ENCODE data around the gene PGAP6. TPM values are rescaled to one million over a fixed set of nuclear protein-coding genes. Genes with fewer than 3 reads are reported as not detected.
A peak's percentile ranks its signal among the peaks of the same experiment; 100 is the strongest.

The PGAP6 gene
- total and polyA plus RNA-seq, 2 of the 13 experiments (the other 11 are each of a cell fraction or from before 2014, with no cell fraction given), result 52.7 to 136 TPM

DNA sequence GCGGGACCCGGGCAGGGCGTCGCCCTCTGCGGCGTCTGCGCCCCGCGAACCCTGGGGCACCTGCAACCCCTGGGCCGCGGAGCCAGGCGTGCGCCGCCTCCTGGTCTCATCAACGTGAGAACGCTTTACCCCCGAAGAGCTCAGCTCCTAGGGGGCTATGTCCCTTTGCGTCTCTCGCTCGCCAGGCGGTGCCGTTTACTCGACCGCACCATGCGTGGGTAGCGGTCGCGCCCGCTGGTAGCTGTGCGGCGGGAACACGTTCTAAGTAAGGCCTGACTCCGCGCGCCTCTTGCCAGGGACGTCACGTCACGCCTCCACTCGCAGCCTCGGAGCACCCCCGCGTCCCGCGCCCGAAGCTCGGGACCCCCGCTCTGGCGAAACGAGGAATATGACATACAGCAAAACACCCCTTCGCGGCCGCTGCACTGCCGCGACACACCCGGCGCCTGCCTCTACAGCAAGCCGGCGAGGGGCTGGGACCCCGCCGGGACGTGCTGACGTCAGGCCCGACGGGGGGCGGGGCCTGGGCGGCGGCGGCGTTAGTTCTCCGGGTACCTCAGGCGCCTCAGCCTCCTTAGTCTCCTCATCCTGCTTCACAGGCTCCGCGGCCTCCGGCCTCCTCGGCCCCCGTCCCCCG lies 43.4 kb upstream of the PGAP6 start, which contains the start of gene RAB11FIP3 (continued):
- TF ChIP-seq ZNF34 (CRISPR knock-in tag; IDR thresholded peaks at IDR 0.05; ENCODE audit: borderline replicate concordance), result 0 out of 2 replicates have a peak, but pooled peaks have one; percentile 47
- TF ChIP-seq SRF (IDR thresholded peaks at IDR 0.05; ENCODE audit: low read depth, low read length), result no peak
- no peak for TF ChIP-seq ZHX1 (CRISPR knock-in tag; IDR thresholded peaks at IDR 0.05; ENCODE audit: low read depth)
- peak; percentile 93 for TF ChIP-seq KDM5B (CRISPR knock-in tag; IDR thresholded peaks at IDR 0.05; ENCODE audit: borderline replicate concordance)
- TF ChIP-seq NR0B2 (CRISPR knock-in tag; IDR thresholded peaks at IDR 0.05), result peak; percentile 86
- TF ChIP-seq, protein P1, sequence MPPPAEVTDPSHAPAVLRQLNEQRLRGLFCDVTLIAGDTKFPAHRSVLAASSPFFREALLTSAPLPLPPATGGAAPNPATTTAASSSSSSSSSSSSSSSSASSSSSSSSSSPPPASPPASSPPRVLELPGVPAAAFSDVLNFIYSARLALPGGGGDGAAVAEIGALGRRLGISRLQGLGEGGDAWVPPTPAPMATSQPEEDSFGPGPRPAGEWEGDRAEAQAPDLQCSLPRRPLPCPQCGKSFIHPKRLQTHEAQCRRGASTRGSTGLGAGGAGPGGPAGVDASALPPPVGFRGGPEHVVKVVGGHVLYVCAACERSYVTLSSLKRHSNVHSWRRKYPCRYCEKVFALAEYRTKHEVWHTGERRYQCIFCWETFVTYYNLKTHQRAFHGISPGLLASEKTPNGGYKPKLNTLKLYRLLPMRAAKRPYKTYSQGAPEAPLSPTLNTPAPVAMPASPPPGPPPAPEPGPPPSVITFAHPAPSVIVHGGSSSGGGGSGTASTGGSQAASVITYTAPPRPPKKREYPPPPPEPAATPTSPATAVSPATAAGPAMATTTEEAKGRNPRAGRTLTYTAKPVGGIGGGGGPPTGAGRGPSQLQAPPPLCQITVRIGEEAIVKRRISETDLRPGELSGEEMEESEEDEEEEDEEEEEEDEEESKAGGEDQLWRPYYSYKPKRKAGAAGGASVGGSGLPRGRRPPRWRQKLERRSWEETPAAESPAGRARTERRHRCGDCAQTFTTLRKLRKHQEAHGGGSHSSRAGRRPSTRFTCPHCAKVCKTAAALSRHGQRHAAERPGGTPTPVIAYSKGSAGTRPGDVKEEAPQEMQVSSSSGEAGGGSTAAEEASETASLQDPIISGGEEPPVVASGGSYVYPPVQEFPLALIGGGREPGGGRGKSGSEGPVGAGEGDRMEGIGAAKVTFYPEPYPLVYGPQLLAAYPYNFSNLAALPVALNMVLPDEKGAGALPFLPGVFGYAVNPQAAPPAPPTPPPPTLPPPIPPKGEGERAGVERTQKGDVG (CRISPR knock-in tag; IDR thresholded peaks at IDR 0.05; ENCODE audit: borderline replicate concordance), result 0 out of 2 replicates have a peak, but pooled peaks have one; percentile 62
- TF ChIP-seq MED13 (CRISPR knock-in tag; IDR thresholded peaks at IDR 0.05), result 0 out of 2 replicates have a peak, but pooled peaks have one; percentile 48
- no peak for TF ChIP-seq CCDC6 (CRISPR knock-in tag; IDR thresholded peaks at IDR 0.05)
- TF ChIP-seq TFDP1 (CRISPR knock-in tag; IDR thresholded peaks at IDR 0.05; ENCODE audit: borderline replicate concordance), result peak; percentile 60; the same call in 1 of the 2 replicates
- no peak for TF ChIP-seq TBP (CRISPR knock-in tag; IDR thresholded peaks at IDR 0.05)
- peak; percentile 57; the same call in 1 of the 2 replicates for TF ChIP-seq ZNF556 (CRISPR knock-in tag; IDR thresholded peaks at IDR 0.05; ENCODE audit: borderline replicate concordance)
- TF ChIP-seq ZNF773 (CRISPR knock-in tag; IDR thresholded peaks at IDR 0.05; ENCODE audit: borderline replicate concordance), result 0 out of 2 replicates have a peak, but pooled peaks have one; percentile 46
- peak; percentile 89 for TF ChIP-seq CREB1 (IDR thresholded peaks at IDR 0.05)
- peak; percentile 72; the same call in 1 of the 2 replicates for TF ChIP-seq CREB1 (CRISPR knock-in tag; IDR thresholded peaks at IDR 0.05)
- TF ChIP-seq SOX5 (CRISPR knock-in tag; IDR thresholded peaks at IDR 0.05; ENCODE audit: borderline replicate concordance), result 0 out of 2 replicates have a peak, but pooled peaks have one; percentile 7
- TF ChIP-seq CBFB (CRISPR knock-in tag; IDR thresholded peaks at IDR 0.05), result 0 out of 2 replicates have a peak, but pooled peaks have one; percentile 51
- TF ChIP-seq ZNF746 (CRISPR knock-in tag; IDR thresholded peaks at IDR 0.05), result no peak
- TF ChIP-seq, protein P2, sequence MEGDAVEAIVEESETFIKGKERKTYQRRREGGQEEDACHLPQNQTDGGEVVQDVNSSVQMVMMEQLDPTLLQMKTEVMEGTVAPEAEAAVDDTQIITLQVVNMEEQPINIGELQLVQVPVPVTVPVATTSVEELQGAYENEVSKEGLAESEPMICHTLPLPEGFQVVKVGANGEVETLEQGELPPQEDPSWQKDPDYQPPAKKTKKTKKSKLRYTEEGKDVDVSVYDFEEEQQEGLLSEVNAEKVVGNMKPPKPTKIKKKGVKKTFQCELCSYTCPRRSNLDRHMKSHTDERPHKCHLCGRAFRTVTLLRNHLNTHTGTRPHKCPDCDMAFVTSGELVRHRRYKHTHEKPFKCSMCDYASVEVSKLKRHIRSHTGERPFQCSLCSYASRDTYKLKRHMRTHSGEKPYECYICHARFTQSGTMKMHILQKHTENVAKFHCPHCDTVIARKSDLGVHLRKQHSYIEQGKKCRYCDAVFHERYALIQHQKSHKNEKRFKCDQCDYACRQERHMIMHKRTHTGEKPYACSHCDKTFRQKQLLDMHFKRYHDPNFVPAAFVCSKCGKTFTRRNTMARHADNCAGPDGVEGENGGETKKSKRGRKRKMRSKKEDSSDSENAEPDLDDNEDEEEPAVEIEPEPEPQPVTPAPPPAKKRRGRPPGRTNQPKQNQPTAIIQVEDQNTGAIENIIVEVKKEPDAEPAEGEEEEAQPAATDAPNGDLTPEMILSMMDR (CRISPR knock-in tag; IDR thresholded peaks at IDR 0.05), result peak; percentile 68
- no peak for TF ChIP-seq ZNF17 (CRISPR knock-in tag; IDR thresholded peaks at IDR 0.05)
- peak; percentile 96; the same call in 1 of the 2 replicates for TF ChIP-seq ZNF30 (CRISPR knock-in tag; IDR thresholded peaks at IDR 0.05)
